Subcutaneous abdominal adipose tissue (tissue), 5 donors: ENCODE data around the gene NCKAP5.

ENCODE experiments used
- H3K27ac ChIP-seq: one replicate; pipeline ENCODE4 v1.7.0; 2013; ENCODE audit warnings: low read depth, mild to moderate bottlenecking, inconsistent platforms, low read length, moderate library complexity
- H3K27me3 ChIP-seq, 5 donors: one replicate each; pipeline ENCODE4 v1.7.0; 2013; ENCODE audit warnings: low read length in 5 of 5, inconsistent platforms in 1 of 5; ENCODE audit not compliant: control insufficient read depth in 5 of 5, insufficient read depth in 4 of 5
- H3K36me3 ChIP-seq, 5 donors: one replicate each; pipeline ENCODE4 v1.7.0; 2013; ENCODE audit warnings: low read length in 5 of 5; ENCODE audit not compliant: control insufficient read depth in 5 of 5, insufficient read depth in 5 of 5
- H3K4me1 ChIP-seq, 5 donors: one replicate each; pipeline ENCODE4 v1.7.0; 2013; ENCODE audit warnings: low read length in 5 of 5, mild to moderate bottlenecking in 3 of 5, moderate library complexity in 1 of 5; ENCODE audit not compliant: control insufficient read depth in 5 of 5, insufficient read depth in 5 of 5
- H3K4me3 ChIP-seq, 5 donors: one replicate each; pipeline ENCODE4 v1.7.0; 2013; ENCODE audit warnings: low read length in 5 of 5, low read depth in 1 of 5
- H3K9ac ChIP-seq, 5 donors: one replicate each; pipeline ENCODE4 v1.7.0; 2013; ENCODE audit warnings: low read length in 5 of 5, mild to moderate bottlenecking in 4 of 5, moderate library complexity in 3 of 5
- H3K9me3 ChIP-seq, 5 donors: one replicate each; pipeline ENCODE4 v1.7.0; 2013; ENCODE audit warnings: low read length in 5 of 5; ENCODE audit not compliant: control insufficient read depth in 5 of 5
- donor health status: healthy.
- donor health status: healthy.
- donor health status: healthy.
- donor health status: healthy.
- donor health status: healthy.

Gene NCKAP5

GRCh38 chr2:132640116-132640515 lies 928.1 kb downstream of the NCKAP5 start:
- Histone ChIP-seq H3K4me3 (no peak overlapping the region), H3K27ac (no peak overlapping the region), H3K4me1 (no peaks in the 10 kb centered on the region), H3K27me3 (no peaks in the 10 kb centered on the region), H3K9me3 (no peaks in the 10 kb centered on the region), H3K36me3 (no peaks in the 10 kb centered on the region), H3K9ac (no peak overlapping the region)

DNA sequence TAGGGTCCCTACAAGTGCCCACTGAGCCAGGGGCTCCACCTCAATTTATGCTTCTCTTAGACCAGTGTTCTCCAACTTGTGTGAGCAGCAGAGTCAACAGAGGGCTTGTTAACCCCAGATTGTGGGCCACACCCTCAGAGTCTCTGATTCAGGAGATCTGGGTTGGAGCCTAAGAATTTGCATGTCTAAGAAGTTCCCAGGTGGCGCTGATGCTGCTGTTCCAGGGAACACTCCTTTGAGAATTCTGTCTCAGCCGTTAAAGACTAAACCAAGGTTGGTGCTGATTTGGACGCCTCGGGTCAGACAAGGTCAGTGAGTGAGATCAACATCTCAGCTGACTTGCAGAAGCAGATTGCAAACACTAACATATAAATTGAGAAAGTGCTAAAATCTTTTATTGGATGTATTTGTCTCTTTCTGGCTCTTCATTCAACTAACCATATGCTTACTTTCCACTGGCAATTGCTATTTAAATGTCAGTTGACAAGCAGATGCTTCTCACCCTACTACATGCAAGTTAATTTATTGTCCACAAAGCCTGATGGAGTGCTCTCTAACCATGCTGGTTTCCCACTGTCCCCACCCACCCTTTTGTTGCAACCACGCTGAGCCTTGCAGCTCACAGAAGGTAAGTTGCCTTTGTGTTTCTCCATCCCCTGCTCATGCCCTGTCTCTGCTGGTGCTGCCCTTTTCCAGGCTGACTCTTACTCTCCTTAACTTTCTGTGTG lies 929.8 kb downstream of the NCKAP5 start:
- no peak overlapping the region for H3K27ac ChIP-seq
- H3K9me3 ChIP-seq = no peaks in the 10 kb centered on the region
- no peaks in the 10 kb centered on the region for H3K27me3 ChIP-seq
- no peak overlapping the region for H3K4me3 ChIP-seq
- H3K9ac ChIP-seq = no peak overlapping the region
- H3K36me3 ChIP-seq = no peaks in the 10 kb centered on the region
- no peaks in the 10 kb centered on the region for H3K4me1 ChIP-seq

- Histone ChIP-seq H3K9me3 (no peaks in the 10 kb centered on the region), H3K4me1 (no peaks in the 10 kb centered on the region), H3K27ac (no peak overlapping the region), H3K4me3 (no peak overlapping the region), H3K36me3 (no peaks in the 10 kb centered on the region), H3K27me3 (no peaks in the 10 kb centered on the region), H3K9ac (no peak overlapping the region)
These were observed 931.9 kb downstream of the NCKAP5 start for GRCh38 chr2:132636346-132636745.

GRCh38 chr2:132633635-132634034 lies 934.6 kb downstream of the NCKAP5 start:
- H3K4me3 ChIP-seq = no peak overlapping the region
- no peaks in the 10 kb centered on the region for H3K36me3 ChIP-seq
- no peak overlapping the region for H3K9ac ChIP-seq
- no peaks in the 10 kb centered on the region for H3K4me1 ChIP-seq
- H3K27me3 ChIP-seq = no peaks in the 10 kb centered on the region
- H3K27ac ChIP-seq = no peak overlapping the region
- H3K9me3 ChIP-seq = no peaks in the 10 kb centered on the region

DNA sequence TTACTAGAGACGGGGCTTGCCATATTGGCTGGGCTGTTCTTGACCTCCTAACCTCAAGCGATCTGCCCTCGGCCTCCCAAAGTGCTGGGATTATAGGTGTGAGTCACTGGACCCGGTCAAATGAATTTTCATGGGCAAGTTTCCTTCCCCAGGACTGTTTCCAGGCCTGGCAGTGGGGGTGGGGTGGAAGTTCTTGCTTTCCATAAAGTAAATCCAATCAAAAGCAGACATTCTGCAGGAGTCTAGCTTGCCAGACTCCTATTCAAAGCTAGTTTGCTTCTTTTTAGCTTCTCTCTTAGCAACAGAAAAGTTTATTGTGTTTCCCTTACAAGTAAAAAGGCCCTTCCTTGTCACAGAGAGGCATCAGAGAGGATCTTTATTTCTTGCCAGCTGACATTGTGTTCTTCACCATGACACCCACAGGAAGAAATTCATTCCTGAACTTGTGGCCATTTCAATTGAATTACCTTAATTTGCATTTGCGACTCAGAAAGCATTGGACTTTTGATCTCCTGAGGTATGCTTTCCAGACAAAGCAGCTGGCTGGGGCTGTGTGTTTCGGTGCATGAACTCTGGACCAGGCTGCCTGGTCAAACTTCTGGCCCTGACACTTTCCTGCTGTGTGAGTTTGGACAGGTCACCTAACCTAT lies 936.1 kb downstream of the NCKAP5 start:
- Histone ChIP-seq H3K27ac (no peak overlapping the region), H3K36me3 (no peaks in the 10 kb centered on the region), H3K9me3 (no peaks in the 10 kb centered on the region), H3K27me3 (no peaks in the 10 kb centered on the region), H3K9ac (no peak overlapping the region), H3K4me1 (no peaks in the 10 kb centered on the region), H3K4me3 (no peak overlapping the region)

DNA sequence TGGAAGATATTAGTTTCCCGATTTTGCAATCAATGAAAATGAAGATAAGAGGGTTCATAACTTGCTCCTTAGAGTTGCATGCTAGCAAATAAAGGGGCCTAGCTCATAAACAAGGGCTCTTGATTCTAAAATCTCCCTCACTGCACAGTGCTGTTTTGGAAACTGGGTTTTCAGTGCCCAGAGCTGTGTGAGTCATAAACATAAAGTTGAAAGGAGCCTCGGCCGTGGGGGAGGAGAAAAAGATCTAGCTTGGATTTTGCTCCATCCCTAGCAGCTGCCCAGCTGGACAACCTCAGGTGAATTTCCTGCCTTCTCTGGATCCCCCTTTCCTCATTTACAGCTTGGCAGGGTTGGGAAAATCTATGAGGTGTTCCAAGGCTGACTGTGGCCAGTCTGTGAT lies 940.7 kb downstream of the NCKAP5 start:
- H3K9ac ChIP-seq = no peak overlapping the region
- no peaks in the 10 kb centered on the region for H3K27me3 ChIP-seq
- no peak overlapping the region for H3K27ac ChIP-seq
- H3K9me3 ChIP-seq = no peaks in the 10 kb centered on the region
- no peaks in the 10 kb centered on the region for H3K36me3 ChIP-seq
- no peak overlapping the region for H3K4me3 ChIP-seq
- H3K4me1 ChIP-seq = no peaks in the 10 kb centered on the region

- Histone ChIP-seq H3K27ac (no peak overlapping the region), H3K9ac (no peak overlapping the region), H3K9me3 (no peaks in the 10 kb centered on the region), H3K36me3 (no peaks in the 10 kb centered on the region), H3K4me1 (no peaks in the 10 kb centered on the region), H3K27me3 (peaks cover 0 to 2% (median 0%) of the 10 kb centered on the region in 5 donors), H3K4me3 (no peak overlapping the region)
These were observed 945.0 kb downstream of the NCKAP5 start for GRCh38 chr2:132623096-132623839.
